GM18526 (cell line): ENCODE results near the gene EIF2S2.

Experiments
- POLR2A ChIP-seq: IDR thresholded peaks from 3 replicates; pipeline ENCODE4 v1.6.1; 2011; ENCODE audit not compliant: insufficient read length; ENCODE audit errors: extremely low read depth

The EIF2S2 gene

DNA sequence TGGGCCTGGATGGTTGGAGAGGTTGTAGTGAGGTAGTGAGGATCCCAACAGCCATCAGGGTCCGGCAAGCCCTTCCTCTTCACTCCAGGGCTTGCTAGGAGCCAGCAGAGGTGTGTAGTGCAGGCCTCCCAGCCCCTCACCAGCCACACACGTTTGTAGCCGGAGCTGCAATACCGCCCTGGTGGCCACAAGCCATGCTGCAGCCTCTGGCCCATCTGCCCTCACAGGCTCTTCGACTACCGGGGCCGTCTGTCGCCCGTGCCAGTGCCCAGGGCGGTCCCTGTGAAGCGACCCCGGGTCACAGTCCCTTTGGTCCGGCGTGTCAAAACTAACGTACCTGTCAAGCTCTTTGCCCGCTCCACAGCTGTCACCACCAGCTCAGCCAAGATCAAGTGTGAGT, 36.4 kb downstream of the EIF2S2 start:
- TF ChIP-seq POLR2A = no peak

GRCh38 chr20:34074101-34074760, 37.8 kb downstream of the EIF2S2 start:
- no peak for TF ChIP-seq POLR2A

DNA sequence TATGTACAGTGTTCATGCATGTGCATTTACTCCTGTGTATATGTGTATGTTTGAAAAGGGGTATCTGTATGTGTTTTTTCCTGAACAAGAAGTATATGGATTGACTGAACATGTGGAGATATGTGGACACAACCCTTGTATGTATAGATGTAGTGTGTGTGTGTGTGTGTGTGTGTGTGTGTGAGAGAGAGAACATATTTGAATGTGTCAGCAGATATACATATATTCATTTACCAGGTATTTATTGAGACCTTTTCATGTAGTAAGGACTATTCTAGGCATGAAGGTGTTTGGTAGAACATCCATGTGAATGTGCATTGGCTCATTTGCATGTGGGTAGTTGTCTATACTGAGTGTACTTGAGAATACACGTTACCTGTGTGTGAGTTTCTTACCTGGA, 39.3 kb downstream of the EIF2S2 start:
- no peak for TF ChIP-seq POLR2A

DNA sequence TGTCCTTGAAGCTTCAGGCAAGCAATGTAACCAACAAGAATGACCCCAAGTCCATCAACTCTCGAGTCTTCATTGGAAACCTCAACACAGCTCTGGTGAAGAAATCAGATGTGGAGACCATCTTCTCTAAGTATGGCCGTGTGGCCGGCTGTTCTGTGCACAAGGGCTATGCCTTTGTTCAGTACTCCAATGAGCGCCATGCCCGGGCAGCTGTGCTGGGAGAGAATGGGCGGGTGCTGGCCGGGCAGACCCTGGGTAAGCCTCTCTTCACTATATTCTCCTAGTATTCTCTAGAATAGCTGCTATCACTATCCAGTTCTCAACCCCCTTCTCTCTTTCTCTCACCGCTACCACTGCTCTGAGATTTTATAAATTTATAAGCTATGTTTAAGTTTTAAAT, 40.0 kb downstream of the EIF2S2 start:
- TF ChIP-seq POLR2A = no peak

DNA sequence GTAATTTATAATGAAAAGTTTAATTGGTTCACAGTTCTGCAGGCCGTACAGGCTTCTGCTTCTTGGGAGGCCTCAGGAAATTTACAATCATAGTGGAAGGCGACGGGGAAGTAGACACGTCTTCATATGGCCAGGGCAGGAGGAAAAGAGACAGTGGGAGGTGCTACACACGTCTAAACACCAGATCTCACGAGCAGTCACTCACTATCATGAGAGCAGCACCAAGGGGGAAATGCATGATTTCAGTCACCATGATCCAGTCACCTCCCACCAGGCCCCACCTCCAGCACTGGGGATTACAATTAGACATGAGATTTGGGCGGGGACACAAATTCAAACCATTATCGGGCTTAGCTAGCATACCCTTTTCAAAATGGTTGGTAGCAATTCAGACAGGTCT, 41.2 kb downstream of the EIF2S2 start:
- no peak for TF ChIP-seq POLR2A

- no peak for TF ChIP-seq POLR2A
Observed at GRCh38 chr20:34070079-34070439, 42.0 kb downstream of the EIF2S2 start.

GRCh38 chr20:34069341-34070078, 42.5 kb downstream of the EIF2S2 start:
- no peak for TF ChIP-seq POLR2A

DNA sequence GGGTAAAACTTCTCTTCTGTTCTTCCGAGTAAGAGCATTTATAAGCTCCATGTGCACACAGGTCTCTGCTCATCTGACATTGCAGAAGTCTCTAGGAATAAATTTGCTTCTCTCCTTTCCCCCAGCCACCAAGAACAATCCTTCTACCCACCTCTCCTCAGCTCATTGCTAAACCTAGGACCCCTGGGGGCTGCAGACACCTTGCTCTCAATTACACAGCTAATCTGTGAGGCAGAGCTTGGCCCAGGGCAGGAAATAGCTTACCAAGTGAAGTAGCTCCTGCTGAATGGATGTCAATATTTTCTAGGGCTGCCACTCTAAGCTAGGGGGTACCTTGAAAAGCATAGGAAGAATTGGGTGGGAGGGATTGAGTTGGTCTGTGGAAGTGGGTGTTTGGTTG, 44.0 kb downstream of the EIF2S2 start:
- no peak for TF ChIP-seq POLR2A

DNA sequence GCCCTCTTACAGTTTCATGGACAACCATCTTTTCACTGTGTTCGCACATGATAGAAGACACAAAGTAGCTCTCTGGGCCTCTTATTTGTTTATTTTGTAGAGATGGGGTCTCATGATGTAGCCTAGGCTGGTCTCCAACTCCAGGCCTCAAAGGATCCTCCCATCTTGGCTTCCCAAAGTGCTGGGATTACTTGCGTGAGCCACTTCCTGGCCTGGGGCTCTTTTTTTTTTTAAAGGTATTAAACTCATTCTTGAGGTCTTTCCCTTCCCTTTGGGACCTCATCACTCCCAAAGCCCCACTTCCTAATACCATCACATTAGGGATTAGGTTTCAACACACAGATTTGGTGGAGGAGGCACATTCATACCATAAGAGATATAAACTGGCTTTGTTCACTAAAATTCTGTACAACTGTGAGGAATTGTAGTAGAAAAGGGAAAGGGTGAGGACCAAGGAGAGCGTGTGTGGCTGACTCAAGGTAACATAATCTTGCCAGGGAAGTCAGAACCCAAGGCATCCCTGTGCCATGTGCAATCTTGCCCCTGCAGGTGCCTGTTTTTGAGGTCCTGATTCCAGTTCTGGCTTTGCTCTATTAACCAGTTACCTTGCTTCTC, 45.5 kb downstream of the EIF2S2 start:
- TF ChIP-seq POLR2A = no peak

- TF ChIP-seq POLR2A = no peak
Observed at GRCh38 chr20:34065260-34065659, 46.8 kb downstream of the EIF2S2 start.

- TF ChIP-seq POLR2A = no peak
Observed at GRCh38 chr20:34064286-34064685, 47.8 kb downstream of the EIF2S2 start.

DNA sequence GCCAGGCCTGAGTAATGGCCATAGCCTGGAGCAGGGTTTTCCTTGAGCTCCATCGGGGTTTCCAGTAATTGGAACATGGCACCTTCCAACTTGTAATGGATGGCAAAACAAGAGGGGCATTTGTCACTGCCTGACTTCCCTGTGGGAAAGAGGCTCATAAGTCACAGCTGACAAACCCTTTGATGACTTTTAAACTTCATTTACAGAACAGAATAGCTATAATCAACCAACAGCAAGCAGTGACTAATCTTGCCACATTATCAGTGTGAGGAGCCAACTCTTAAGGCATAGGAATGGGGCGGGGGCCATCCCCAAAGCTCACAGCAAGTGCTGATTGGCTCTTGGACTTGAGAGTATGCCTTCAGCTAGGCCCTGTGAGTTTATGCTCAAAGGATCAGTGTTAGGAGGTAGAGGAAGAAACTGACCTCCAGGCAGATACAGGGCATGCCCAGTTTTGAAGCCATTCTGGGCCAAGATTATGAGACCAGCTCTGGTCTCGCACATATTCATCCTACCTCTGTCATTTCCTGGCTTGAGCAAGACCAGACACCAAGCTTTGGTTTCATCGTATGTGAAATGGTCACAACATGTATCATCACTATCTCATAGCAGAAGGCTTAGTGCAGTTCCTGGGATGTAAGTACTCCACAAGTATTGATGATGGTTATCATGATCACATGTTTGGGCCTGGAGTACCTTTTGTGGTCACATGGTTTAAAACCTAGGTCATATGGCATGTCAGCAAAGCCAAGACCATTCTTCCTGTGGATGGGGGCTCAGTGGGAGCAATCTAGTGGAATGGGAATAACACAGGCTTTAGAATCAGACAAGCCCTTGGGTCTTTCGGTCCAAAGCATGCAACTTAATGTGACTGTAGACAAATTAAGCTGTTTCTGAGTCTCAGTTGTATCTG, 49.2 kb downstream of the EIF2S2 start:
- no peak for TF ChIP-seq POLR2A

DNA sequence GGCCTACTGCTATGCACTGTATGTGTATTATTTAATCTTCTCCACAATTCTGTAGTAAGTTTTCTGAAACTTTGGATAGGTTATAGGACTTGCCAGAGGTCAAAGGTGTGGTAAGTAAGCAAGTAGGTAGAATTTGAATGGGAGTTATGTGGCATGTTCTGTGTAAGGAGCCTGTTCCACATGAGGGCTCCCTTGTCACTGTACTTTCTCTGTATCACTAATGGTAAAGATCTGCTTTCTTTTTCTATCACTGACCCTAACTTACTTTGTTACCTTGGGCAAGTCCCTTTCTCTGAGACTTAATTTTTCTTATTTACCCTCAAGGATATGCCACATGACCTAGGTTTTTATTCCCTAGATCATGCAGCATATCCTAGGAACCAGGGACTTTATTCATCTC, 50.3 kb downstream of the EIF2S2 start:
- no peak for TF ChIP-seq POLR2A

DNA sequence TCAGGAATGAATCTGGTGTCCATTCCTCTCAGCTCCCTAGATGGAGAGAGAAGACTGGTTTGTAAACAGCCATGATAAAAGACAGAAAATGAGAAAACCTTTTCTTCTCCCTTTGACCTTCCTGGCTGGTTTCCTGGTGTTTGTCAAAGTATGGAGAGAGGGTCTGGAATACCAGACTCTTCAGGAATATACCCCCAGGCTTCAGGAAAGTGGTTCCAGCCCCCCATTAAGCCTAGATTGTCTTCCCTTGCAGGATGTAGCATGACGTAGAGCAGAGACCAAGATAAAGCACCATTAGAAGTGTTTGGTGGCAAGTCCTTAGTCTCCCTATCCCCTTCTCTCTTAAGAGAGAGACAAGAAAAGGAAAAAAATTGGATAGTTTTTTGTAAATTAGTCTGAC, 51.1 kb downstream of the EIF2S2 start:
- no peak for TF ChIP-seq POLR2A

DNA sequence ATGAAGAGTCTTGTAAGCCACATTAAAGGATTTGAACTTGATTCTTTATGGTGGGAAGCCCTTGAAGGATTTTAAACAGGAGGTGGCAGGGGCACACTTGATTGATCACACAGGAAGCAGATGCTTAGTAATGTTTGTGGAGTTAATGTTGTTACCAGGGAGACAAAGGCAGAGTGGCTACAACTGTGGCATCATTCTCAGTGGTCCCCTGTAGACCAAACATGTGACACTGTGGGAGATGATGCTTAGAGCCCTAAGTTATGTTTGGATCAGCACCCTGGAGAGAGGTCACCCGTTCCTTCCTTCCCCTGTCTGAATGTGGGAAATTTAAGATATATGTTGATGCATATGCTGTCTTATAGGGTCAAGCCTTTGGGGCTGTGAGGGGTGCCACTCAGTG, 53.2 kb downstream of the EIF2S2 start:
- TF ChIP-seq POLR2A = no peak
